GM12878 (cell line): ENCODE results near the gene CSNK1G1. TPM values are rescaled to one million over a fixed set of nuclear protein-coding genes. Genes with fewer than 3 reads are reported as not detected.
A peak's percentile ranks its signal among the peaks of the same experiment; 100 is the strongest.

Source experiments
- BHLHE40 ChIP-seq, 2 experiments: fragments of 450-650 bp in 1 of 2; IDR thresholded peaks; 2 replicates each; pipeline ENCODE4 v1.6.1; 2011 to 2017; ENCODE audit warnings: low read depth in 2 of 2, borderline replicate concordance in 1 of 2, improper control_type of control experiment in 1 of 2, low read length in 1 of 2, mild to moderate bottlenecking in 1 of 2
- BRCA1 ChIP-seq: IDR thresholded peaks from 2 replicates; pipeline ENCODE4 v1.6.1; 2011; ENCODE audit warnings: low read depth, low read length, improper control_type of control experiment
- CBX3 ChIP-seq: fragments of 200-600 bp; sonication (generic); IDR thresholded peaks from 2 replicates; pipeline ENCODE4 v1.6.1; 2016; ENCODE audit warnings: low read depth, borderline replicate concordance
- HDAC2 ChIP-seq: fragments of 200-600 bp; sonication (generic); IDR thresholded peaks from 2 replicates; pipeline ENCODE4 v1.6.1; 2017
- IRF4 ChIP-seq: IDR thresholded peaks from 2 replicates; pipeline ENCODE4 v1.6.1; 2011; ENCODE audit warnings: low read depth, low read length
- MEF2B ChIP-seq: fragments of 450-650 bp; IDR thresholded peaks from 2 replicates; pipeline ENCODE4 v1.6.1; 2018; ENCODE audit warnings: mild to moderate bottlenecking, moderate library complexity; ENCODE audit not compliant: partially characterized antibody, poor library complexity, severe bottlenecking
- NR2F1 ChIP-seq: fragments of 450-650 bp; conservative IDR thresholded peaks from 2 replicates; pipeline ENCODE4 v1.6.1; 2017; ENCODE audit warnings: mild to moderate bottlenecking
- PAX8 ChIP-seq: fragments of 450-650 bp; IDR thresholded peaks from 2 replicates; pipeline ENCODE4 v1.6.1; 2017; ENCODE audit warnings: mild to moderate bottlenecking, moderate library complexity
- PBX3 ChIP-seq: IDR thresholded peaks from 2 replicates; pipeline ENCODE4 v1.6.1; 2011; ENCODE audit warnings: mild to moderate bottlenecking, low read depth, low read length, moderate library complexity; ENCODE audit not compliant: insufficient replicate concordance
- PKNOX1 ChIP-seq: fragments of 450-650 bp; IDR thresholded peaks from 2 replicates; pipeline ENCODE4 v1.6.1; 2016; ENCODE audit warnings: mild to moderate bottlenecking
- POLR2AphosphoS5 ChIP-seq: IDR thresholded peaks from 2 replicates; pipeline ENCODE4 v1.6.1; 2011; ENCODE audit warnings: mild to moderate bottlenecking, low read length, inconsistent platforms
- SMAD1 ChIP-seq: fragments of 450-650 bp; IDR thresholded peaks from 2 replicates; pipeline ENCODE4 v1.6.1; 2018; ENCODE audit warnings: mild to moderate bottlenecking, low read depth; ENCODE audit not compliant: partially characterized antibody
- SRF ChIP-seq, 2 experiments: IDR thresholded peaks; 2 replicates each; pipeline ENCODE4 v1.6.1; 2011; ENCODE audit warnings: low read depth in 2 of 2, low read length in 2 of 2, mild to moderate bottlenecking in 1 of 2, moderate library complexity in 1 of 2
- USF1 ChIP-seq: IDR thresholded peaks from 2 replicates; pipeline ENCODE4 v1.6.1; 2011; ENCODE audit warnings: borderline replicate concordance, low read depth, mild to moderate bottlenecking, moderate library complexity, mixed read lengths, low read length; ENCODE audit not compliant: insufficient read depth; ENCODE audit errors: extremely low read length
- YY1 ChIP-seq: IDR thresholded peaks from 2 replicates; pipeline ENCODE4 v1.6.1; 2011; ENCODE audit warnings: low read depth, mild to moderate bottlenecking, low read length
- ZBTB11 ChIP-seq: fragments of 450-650 bp; formaldehyde crosslinking; IDR thresholded peaks from 2 replicates; pipeline ENCODE4 v1.5.0; 2022; ENCODE audit warnings: mild to moderate bottlenecking, missing genetic modification characterization
- ZBTB33 ChIP-seq: fragments of 450-650 bp; IDR thresholded peaks from 2 replicates; pipeline ENCODE4 v1.6.1; 2017; ENCODE audit warnings: mild to moderate bottlenecking
- ZNF24 ChIP-seq: fragments of 450-650 bp; IDR thresholded peaks from 2 replicates; pipeline ENCODE4 v1.6.1; 2017; ENCODE audit warnings: antibody characterized with exemption, mild to moderate bottlenecking
- ZSCAN29 ChIP-seq: fragments of 450-650 bp; IDR thresholded peaks from 2 replicates; pipeline ENCODE4 v1.6.1; 2017; ENCODE audit warnings: mild to moderate bottlenecking, moderate library complexity
- polyA plus RNA-seq, 11 experiments: library from polyadenylated mRNA; depleted of rRNA in 4 of 11; unstranded in 6 of 11; stranded (reverse) in 5 of 11; fragments of >200 nt; fragmentation: Nextera tagmentation in 4 of 11; fragmentation: Illumina TruSeq in 1 of 11; extraction: Ambion mirVana in 4 of 11; extraction: Trizol in 1 of 11; gene quantifications; 1 replicate in 1 of 11; 2 replicates in 10 of 11; pipeline versions ENCODE4 v1.2.1 to v1.2.3, GENCODE V29; 2011 to 2016; ENCODE audit warnings: inconsistent platforms in 2 of 11, missing spikeins in 2 of 11, low read depth in 1 of 11
- total RNA-seq, 4 experiments: library from RNA; depleted of rRNA in 3 of 4; stranded (reverse); fragments of >200 nt in 3 of 4; fragmentation: Illumina TruSeq in 1 of 4; extraction: Trizol in 1 of 4; gene quantifications; 2 replicates each; pipeline versions ENCODE4 v1.2.1 to v1.2.3, GENCODE V29; 2013 to 2021

CSNK1G1 gene
- total and polyA plus RNA-seq, 10 of the 15 experiments (the other 5 are each of a cell fraction or from before 2014, with no cell fraction given) = 6.1 to 23.4 (median 15.3) TPM

- TF ChIP-seq PBX3 (peak; percentile 68), PKNOX1 (peak; percentile 94), PAX8 (peak; percentile 71), YY1 (no peak), SRF (IDR thresholded peaks at IDR 0.05; ENCODE audit: low read depth in 2 of 2, low read length in 2 of 2) (no peak), POLR2AphosphoS5 (no peak), IRF4 (peak; percentile 75), ZBTB33 (no peak), BRCA1 (no peak), HDAC2 (no peak), USF1 (no peak), ZSCAN29 (no peak), ZNF24 (peak; percentile 49; the same call in 1 of the 2 replicates), MEF2B (peak; percentile 45), NR2F1 (peak; percentile 50), SMAD1 (no peak), ZBTB11 (CRISPR knock-in tag) (no peak), CBX3 (no peak), BHLHE40 (IDR thresholded peaks at IDR 0.05; ENCODE audit: borderline replicate concordance in 1 of 2, low read depth in 2 of 2, low read length in 1 of 2) (peak; percentile 57 to 62; a peak in 3 of 4 replicates)
These were observed 107.9 kb downstream of the CSNK1G1 start (continued) for GRCh38 chr15:64247906-64248541.
